DND-41 (cell line): ENCODE measurements around the gene RPP14.

Source experiments
- CTCF ChIP-seq: IDR thresholded peaks from 2 replicates; pipeline ENCODE4 v1.5.1; 2012; ENCODE audit warnings: borderline replicate concordance, low read length, moderate library complexity, mild to moderate bottlenecking; ENCODE audit not compliant: poor library complexity, severe bottlenecking; ENCODE audit errors: extremely low read depth
- EZH2 ChIP-seq: IDR thresholded peaks from 3 replicates; pipeline ENCODE4 v1.6.1; 2012; ENCODE audit warnings: borderline replicate concordance, low read depth, mild to moderate bottlenecking, moderate library complexity, low read length, inconsistent platforms; ENCODE audit not compliant: severe bottlenecking

GRCh38 chr3:58329922-58330413, 23.9 kb downstream of the RPP14 start:
- no peak for TF ChIP-seq CTCF
- no peak for TF ChIP-seq EZH2
